Measurements from ENCODE around the gene CNBD2. TPM values are rescaled to one million over a fixed set of nuclear protein-coding genes. Genes with fewer than 3 reads are reported as not detected.
"Not testable (repeated sequence)": the region's sequence is repeated elsewhere in the genome, so short reads cannot be mapped to it uniquely, and the experiment has no call there.

CNBD2 gene
- total and polyA plus RNA-seq, 7 experiments from 2014 or later = 2.6 to 10.6 (median 7.7) TPM

DNA sequence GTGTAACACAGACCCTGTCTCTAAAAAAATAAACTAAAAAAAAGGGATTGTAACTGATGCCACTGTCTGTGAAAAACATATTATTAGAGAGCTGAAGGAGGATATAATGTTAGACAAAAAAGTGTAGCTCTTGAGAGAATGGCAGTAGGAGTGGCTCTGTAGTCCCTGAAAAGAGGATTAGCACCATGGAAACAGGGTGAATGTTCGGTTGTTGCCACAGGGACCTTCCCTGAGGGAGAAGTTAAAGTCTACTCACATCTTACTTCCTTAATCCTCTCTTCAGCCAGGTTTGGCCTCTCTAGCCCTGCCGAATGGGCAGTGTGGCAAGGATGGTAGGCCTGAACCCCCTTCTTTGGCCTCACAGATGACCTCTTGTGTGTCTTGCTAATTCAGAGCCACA is 26.1 kb upstream of the CNBD2 start:
- DNase-seq (no peak), ATAC-seq (no peak)
- no peaks in the 10 kb centered on the region for H3K27me3 ChIP-seq (ENCODE audit: control insufficient read depth in 2 of 2, insufficient read depth in 2 of 2, low read length in 2 of 2)
- H3K9me3 ChIP-seq (ENCODE audit: control insufficient read depth in 2 of 3, low read length in 3 of 3) = no peaks in the 10 kb centered on the region
- Mint-ChIP-seq H3K27ac (peak overlapping the region in 2 of 9 donors; percentile 1 to 30), H3K4me3 (no peak overlapping the region), H3K36me3 (peaks cover 3 to 32% (median 13%) of the 10 kb centered on the region in 5 donors), H3K9me3 (no peaks in the 10 kb centered on the region), H3K4me1 (peaks cover 0 to 5% (median 0%) of the 10 kb centered on the region in 7 donors), H3K27me3 (no peaks in the 10 kb centered on the region)
- peaks cover 5 to 80% (median 35%) of the 10 kb centered on the region in 3 experiments for H3K36me3 ChIP-seq (ENCODE audit: control insufficient read depth in 2 of 3, insufficient read depth in 3 of 3, low read length in 3 of 3)
- no peak overlapping the region for H3K4me3 ChIP-seq (ENCODE audit: low read length)
- no peaks in the 10 kb centered on the region for H3K4me1 ChIP-seq (ENCODE audit: control insufficient read depth in 2 of 2, insufficient read depth in 2 of 2, low read length in 2 of 2)
- no peak overlapping the region for H3K27ac ChIP-seq (ENCODE audit: low read depth, low read length)
- ChIA-PET CTCF (interaction anchor here (0.7 to 1.8 kb wide), 2 partner anchors 12 to 19 kb away, joined by 3 to 6 read pairs; partner anchors contain the start of gene SCAND1), POLR2A (interaction anchor here (0.6 to 1.8 kb wide), 3 partner anchors 12 to 419 kb away, joined by 4 to 15 read pairs (median 5); partner anchors contain the start of gene SCAND1)
- intact Hi-C loops (cut with micrococcal nuclease) = no loop called here

DNA sequence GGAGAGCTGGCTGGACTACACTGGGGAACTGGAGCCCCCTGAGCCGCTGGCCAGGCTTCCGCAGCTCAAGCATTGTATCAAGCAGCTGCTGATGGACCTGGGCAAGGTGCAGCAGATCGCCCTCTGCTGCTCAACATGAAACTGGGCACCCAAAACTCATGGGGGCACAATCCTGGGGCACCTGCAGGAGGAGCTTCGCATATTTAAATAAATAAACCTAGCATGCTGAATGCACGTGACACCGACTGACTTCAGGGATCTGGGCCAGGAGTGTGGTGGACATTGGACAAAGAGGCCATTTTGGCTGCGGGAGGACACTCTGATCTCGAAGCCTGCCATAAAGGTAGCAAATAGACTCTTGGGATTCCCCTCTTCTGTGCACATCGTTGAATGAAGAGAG is 20.9 kb upstream of the CNBD2 start:
- POLR2A ChIA-PET = no interaction called here
- Mint-ChIP-seq H3K9me3 (no peaks in the 10 kb centered on the region), H3K36me3 (peaks cover 4 to 22% (median 7%) of the 10 kb centered on the region in 5 donors), H3K27ac (peak overlapping the region in 5 of 9 donors; percentile 36 to 74 (median 61)), H3K4me3 (no peak overlapping the region), H3K4me1 (peaks cover 9 to 23% (median 14%) of the 10 kb centered on the region in 7 donors), H3K27me3 (no peaks in the 10 kb centered on the region)
- DNase-seq (peak in 3 of 9 donors; percentile 16 to 28 (median 21)), ATAC-seq (peak; percentile 70)
- intact Hi-C loops (cut with micrococcal nuclease) = loop anchor here in 1 of 2 donors (1.0 kb wide), 1 partner anchor 484 kb away; no protein-coding TSS in a partner anchor
- Histone ChIP-seq H3K4me1 (ENCODE audit: control insufficient read depth in 2 of 2, insufficient read depth in 2 of 2, low read length in 2 of 2) (peaks cover 3 to 9% of the 10 kb centered on the region in 2 donors), H3K9me3 (ENCODE audit: control insufficient read depth in 2 of 3, low read length in 3 of 3) (no peaks in the 10 kb centered on the region), H3K27ac (ENCODE audit: low read depth, low read length) (no peak overlapping the region), H3K36me3 (ENCODE audit: control insufficient read depth in 2 of 3, insufficient read depth in 3 of 3, low read length in 3 of 3) (peaks cover 4 to 43% (median 5%) of the 10 kb centered on the region in 3 experiments), H3K4me3 (ENCODE audit: low read length) (no peak overlapping the region), H3K27me3 (ENCODE audit: control insufficient read depth in 2 of 2, insufficient read depth in 2 of 2, low read length in 2 of 2) (no peaks in the 10 kb centered on the region)
- CTCF ChIA-PET = no interaction called here

DNA sequence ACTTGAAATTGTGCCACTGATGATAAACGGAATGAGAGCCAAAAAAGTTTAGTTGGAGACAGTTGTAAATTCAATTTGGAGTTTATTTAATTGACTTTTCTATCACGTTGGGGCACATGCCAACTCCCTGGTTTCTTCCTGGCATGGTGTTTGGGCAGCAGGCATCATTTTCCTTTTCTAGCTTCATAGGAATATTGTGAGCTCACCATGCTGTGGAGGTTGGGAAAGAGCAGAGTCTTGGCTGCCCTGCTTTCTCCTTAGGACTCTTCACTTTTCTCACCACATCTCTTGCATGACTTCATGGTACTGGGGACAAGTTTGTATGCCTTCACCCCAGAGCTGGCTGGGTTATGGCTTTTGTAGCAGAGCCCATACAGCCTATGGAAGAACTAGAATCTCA is 20.5 kb upstream of the CNBD2 start:
- no peak overlapping the region for H3K4me3 ChIP-seq (ENCODE audit: low read length)
- ATAC-seq (no peak), DNase-seq (no peak)
- POLR2A ChIA-PET = no interaction called here
- peaks cover 7 to 13% of the 10 kb centered on the region in 2 donors for H3K4me1 ChIP-seq (ENCODE audit: control insufficient read depth in 2 of 2, insufficient read depth in 2 of 2, low read length in 2 of 2)
- Mint-ChIP-seq H3K9me3 (no peaks in the 10 kb centered on the region), H3K27me3 (no peaks in the 10 kb centered on the region), H3K4me3 (no peak overlapping the region), H3K36me3 (peaks cover 7 to 22% (median 9%) of the 10 kb centered on the region in 5 donors), H3K4me1 (peaks cover 13 to 27% (median 18%) of the 10 kb centered on the region in 7 donors), H3K27ac (peak overlapping the region in 4 of 9 donors; percentile 34 to 74 (median 56))
- H3K36me3 ChIP-seq (ENCODE audit: control insufficient read depth in 2 of 3, insufficient read depth in 3 of 3, low read length in 3 of 3) = peaks cover 4 to 40% (median 5%) of the 10 kb centered on the region in 3 experiments
- no peak overlapping the region for H3K27ac ChIP-seq (ENCODE audit: low read depth, low read length)
- intact Hi-C loops (cut with micrococcal nuclease) = loop anchor here in 1 of 2 donors (1.0 kb wide), 1 partner anchor 485 kb away; no protein-coding TSS in a partner anchor
- no peaks in the 10 kb centered on the region for H3K9me3 ChIP-seq (ENCODE audit: control insufficient read depth in 2 of 3, low read length in 3 of 3)
- H3K27me3 ChIP-seq (ENCODE audit: control insufficient read depth in 2 of 2, insufficient read depth in 2 of 2, low read length in 2 of 2) = no peaks in the 10 kb centered on the region
- CTCF ChIA-PET = no interaction called here

DNA sequence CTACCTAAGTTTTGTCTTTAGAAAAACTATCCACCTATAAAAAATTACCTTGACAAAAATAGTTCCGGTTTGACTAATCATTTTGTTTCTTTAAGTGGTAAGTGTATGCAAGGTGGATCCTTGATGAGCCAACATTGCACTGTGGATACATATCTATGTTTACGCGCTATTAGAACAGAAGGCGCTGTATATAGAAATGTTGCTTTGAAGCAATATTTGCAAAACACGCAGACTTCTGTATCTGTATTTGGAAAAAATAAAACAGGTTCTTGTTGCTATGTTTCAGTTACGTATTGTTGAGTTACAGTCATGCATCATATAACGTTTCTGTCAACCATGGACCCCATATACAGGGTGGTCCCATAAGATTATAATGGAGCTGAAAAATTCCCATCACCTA is 18.3 kb upstream of the CNBD2 start:
- Mint-ChIP-seq H3K4me1 (peaks cover 13 to 34% (median 24%) of the 10 kb centered on the region in 7 donors), H3K4me3 (no peak overlapping the region), H3K27me3 (no peaks in the 10 kb centered on the region), H3K9me3 (no peaks in the 10 kb centered on the region), H3K36me3 (peaks cover 2 to 16% (median 10%) of the 10 kb centered on the region in 5 donors), H3K27ac (no peak overlapping the region)
- Histone ChIP-seq H3K4me1 (ENCODE audit: control insufficient read depth in 2 of 2, insufficient read depth in 2 of 2, low read length in 2 of 2) (peaks cover 13 to 18% of the 10 kb centered on the region in 2 donors), H3K27ac (ENCODE audit: low read depth, low read length) (no peak overlapping the region), H3K27me3 (ENCODE audit: control insufficient read depth in 2 of 2, insufficient read depth in 2 of 2, low read length in 2 of 2) (no peaks in the 10 kb centered on the region), H3K4me3 (ENCODE audit: low read length) (no peak overlapping the region), H3K36me3 (ENCODE audit: control insufficient read depth in 2 of 3, insufficient read depth in 3 of 3, low read length in 3 of 3) (peaks cover 3 to 33% (median 5%) of the 10 kb centered on the region in 3 experiments), H3K9me3 (ENCODE audit: control insufficient read depth in 2 of 3, low read length in 3 of 3) (no peaks in the 10 kb centered on the region)
- ATAC-seq = no peak
- ChIA-PET CTCF (interaction anchor here (0.6 kb wide), 1 partner anchor 262 kb away, joined by 3 read pairs; no protein-coding TSS in a partner anchor), POLR2A (interaction anchor here (0.6 kb wide), 2 partner anchors 23 to 39 kb away, joined by 3 to 4 read pairs; no protein-coding TSS in a partner anchor)
- no peak for DNase-seq
- intact Hi-C loops (cut with micrococcal nuclease) = loop anchor here (5.0 to 10.0 kb wide), 7 partner anchors 102 to 1125 kb away; partner anchors contain the start of genes CPNE1 (in 1 of the 2), DSN1 (in 1 of the 2), ERGIC3 (in 1 of the 2) and NCOA6 (in 1 of the 2)

DNA sequence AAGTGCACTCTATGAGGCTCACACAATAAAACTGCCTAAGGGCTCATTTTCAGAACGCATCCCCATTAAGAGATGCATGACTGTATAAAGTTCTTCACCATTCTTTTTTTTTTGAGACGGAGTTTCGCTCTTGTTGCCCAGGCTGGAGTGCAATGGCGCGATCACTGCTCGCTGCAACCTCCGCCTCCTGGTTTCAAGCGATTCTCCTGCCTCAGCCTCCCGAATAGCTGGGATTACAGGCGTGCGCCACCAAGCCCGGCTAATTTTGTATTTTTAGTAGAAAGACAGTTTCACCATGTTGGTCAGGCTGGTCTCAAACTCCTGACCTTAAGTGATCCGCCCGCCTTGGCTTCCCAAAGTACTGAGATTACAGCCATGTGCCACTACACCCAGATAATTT is 16.3 kb upstream of the CNBD2 start:
- POLR2A ChIA-PET = interaction anchor here (2.6 to 3.9 kb wide), 4 partner anchors 12 to 497 kb away, joined by 10 to 44 read pairs (median 14); partner anchors contain the start of genes CEP250 and RBM39

DNA sequence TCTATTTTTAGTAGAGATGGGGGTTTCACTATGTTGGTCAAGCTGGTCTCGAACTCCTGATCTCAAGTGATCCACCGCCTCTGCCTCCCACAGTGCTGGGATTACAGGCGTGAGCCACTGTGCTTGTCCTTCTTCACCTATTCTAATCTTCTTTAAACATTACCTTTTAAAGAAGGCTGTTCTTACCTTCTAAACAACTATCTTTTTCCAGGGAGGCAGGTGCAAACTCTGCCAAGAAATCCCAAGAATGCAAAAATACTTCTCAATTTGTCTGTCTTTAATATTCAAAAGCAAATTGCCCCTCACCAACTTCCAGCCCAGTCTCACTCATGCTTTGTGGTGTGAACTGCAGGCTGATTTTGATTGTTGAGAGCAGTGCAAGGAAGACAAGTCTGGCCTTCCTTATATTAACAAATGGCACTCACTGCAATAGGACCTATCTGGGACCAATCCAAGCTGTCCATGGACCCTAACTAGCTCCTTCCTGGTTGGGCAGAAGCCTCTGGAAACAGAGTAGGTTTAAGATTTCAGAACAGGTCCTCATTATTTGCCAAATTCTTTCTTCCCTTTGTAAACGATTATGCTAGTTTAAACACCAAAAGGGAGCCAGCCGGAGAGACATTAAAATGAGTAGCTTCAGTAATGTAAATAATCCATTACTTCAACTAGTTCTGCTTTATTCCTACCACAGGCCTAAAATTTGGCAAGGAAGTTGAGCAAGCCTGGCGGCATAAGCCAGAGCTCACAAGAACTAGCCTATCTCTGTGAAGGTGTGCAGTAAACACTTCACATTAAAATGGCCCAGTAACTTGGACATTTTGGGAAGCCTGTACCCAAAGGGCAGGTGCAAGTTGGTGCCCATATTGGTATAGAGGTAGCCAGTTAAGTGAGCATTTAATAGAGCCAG is 15.7 kb upstream of the CNBD2 start:
- Histone ChIP-seq H3K9me3 (ENCODE audit: control insufficient read depth in 2 of 3, low read length in 3 of 3) (no peaks in the 10 kb centered on the region), H3K4me1 (ENCODE audit: control insufficient read depth in 2 of 2, insufficient read depth in 2 of 2, low read length in 2 of 2) (peaks cover 17 to 23% of the 10 kb centered on the region in 2 donors), H3K36me3 (ENCODE audit: control insufficient read depth in 2 of 3, insufficient read depth in 3 of 3, low read length in 3 of 3) (peaks cover 0 to 14% (median 5%) of the 10 kb centered on the region in 3 experiments), H3K27me3 (ENCODE audit: control insufficient read depth in 2 of 2, insufficient read depth in 2 of 2, low read length in 2 of 2) (no peaks in the 10 kb centered on the region), H3K27ac (ENCODE audit: low read depth, low read length) (peak overlapping the region; percentile 98), H3K4me3 (ENCODE audit: low read length) (peak overlapping the region; percentile 84)
- ATAC-seq (no peak), DNase-seq (peak in 1 of 9 donors; percentile 2)
- peaks cover 13 to 36% (median 25%) of the 10 kb centered on the region in 7 donors for H3K4me1 Mint-ChIP-seq
- intact Hi-C loops (cut with micrococcal nuclease) = loop anchor here (5.0 to 10.0 kb wide), 7 partner anchors 100 to 1128 kb away; partner anchors contain the start of genes CPNE1 (in 1 of the 2), DSN1 (in 1 of the 2), ERGIC3 (in 1 of the 2) and NCOA6 (in 1 of the 2)
- ChIA-PET CTCF (interaction anchor here (2.6 kb wide), 1 partner anchor 40 kb away, joined by 8 read pairs; no protein-coding TSS in a partner anchor), POLR2A (interaction anchor here (1.2 to 3.9 kb wide), 18 partner anchors 10 to 1575 kb away, joined by 3 to 44 read pairs (median 11); partner anchors contain the start of genes BLCAP, CEP250, CPNE1 and DYNLRB1)
- H3K4me3 Mint-ChIP-seq = peak overlapping the region; percentile 86 to 99 (median 99)
- H3K9me3 Mint-ChIP-seq = no peaks in the 10 kb centered on the region
- peaks cover 0 to 14% (median 7%) of the 10 kb centered on the region in 5 donors for H3K36me3 Mint-ChIP-seq
- H3K27ac Mint-ChIP-seq = peak overlapping the region; percentile 95 to 100 (median 99)
- H3K27me3 Mint-ChIP-seq = no peaks in the 10 kb centered on the region

More for the DNA sequence above, 16.3 kb upstream of the CNBD2 start:
- H3K27me3 ChIP-seq (ENCODE audit: control insufficient read depth in 2 of 2, insufficient read depth in 2 of 2, low read length in 2 of 2); H3K9me3 Mint-ChIP-seq; H3K9me3 ChIP-seq (ENCODE audit: control insufficient read depth in 2 of 3, low read length in 3 of 3); H3K27me3 Mint-ChIP-seq; DNase-seq; H3K4me3 ChIP-seq (ENCODE audit: low read length); ATAC-seq: not testable (repeated sequence)
- Mint-ChIP-seq H3K4me3 (peak overlapping the region in 7 of 10 donors; percentile 86 to 99 (median 99)), H3K27ac (peak overlapping the region in 8 of 9 donors; percentile 12 to 100 (median 98)), H3K4me1 (peaks cover 13 to 36% (median 31%) of the 10 kb centered on the region in 7 donors), H3K36me3 (peaks cover 0 to 17% (median 7%) of the 10 kb centered on the region in 5 donors)
- intact Hi-C loops (cut with micrococcal nuclease) = loop anchor here (5.0 to 10.0 kb wide), 7 partner anchors 100 to 1127 kb away; partner anchors contain the start of genes CPNE1 (in 1 of the 2), DSN1 (in 1 of the 2), ERGIC3 (in 1 of the 2) and NCOA6 (in 1 of the 2)
- H3K4me1 ChIP-seq (ENCODE audit: control insufficient read depth in 2 of 2, insufficient read depth in 2 of 2, low read length in 2 of 2) = peaks cover 17 to 23% of the 10 kb centered on the region in 2 donors
- peak overlapping the region; percentile 98 for H3K27ac ChIP-seq (ENCODE audit: low read depth, low read length)
- peaks cover 0 to 21% (median 5%) of the 10 kb centered on the region in 3 experiments for H3K36me3 ChIP-seq (ENCODE audit: control insufficient read depth in 2 of 3, insufficient read depth in 3 of 3, low read length in 3 of 3)
- CTCF ChIA-PET = interaction anchor here (2.6 kb wide), 1 partner anchor 41 kb away, joined by 8 read pairs; no protein-coding TSS in a partner anchor

Data from naive thymus-derived CD4-positive, alpha-beta T cell (primary cell).